Esophagus muscularis mucosa (tissue), 4 donors: ENCODE measurements around the gene ADCY5. TPM values are rescaled to one million over a fixed set of nuclear protein-coding genes. Genes with fewer than 3 reads are reported as not detected.

Source experiments
- DNase-seq: peaks from one replicate; pipeline ENCODE4 v3.0.0-alpha.2; 2017; ENCODE audit errors: extremely low spot score
- H3K27ac ChIP-seq, 4 donors: fragments of 200-600 bp; sonication (generic); replicated peaks in 1 of 4; 1 replicate in 3 of 4; 2 replicates in 1 of 4; pipeline ENCODE4 v1.5.1; 2016 to 2019; ENCODE audit warnings: mild to moderate bottlenecking in 1 of 4
- H3K27me3 ChIP-seq, 4 donors: fragments of 200-600 bp; sonication (generic); one replicate each; pipeline versions ENCODE4 v1.5.1 to v1.6.0; 2016 to 2019
- H3K36me3 ChIP-seq, 4 donors: fragments of 200-600 bp; sonication (generic); one replicate each; pipeline ENCODE4 v1.5.1; 2016 to 2019
- H3K4me1 ChIP-seq, 4 donors: fragments of 200-600 bp; sonication (generic); one replicate each; pipeline ENCODE4 v1.5.1; 2016 to 2019
- H3K4me3 ChIP-seq, 4 donors: fragments of 200-600 bp; sonication (generic); 1 replicate in 2 of 4; 2 replicates in 2 of 4; pipeline ENCODE4 v1.5.1; 2016 to 2019; ENCODE audit warnings: mild to moderate bottlenecking in 4 of 4, moderate library complexity in 1 of 4
- H3K9me3 ChIP-seq, 4 donors: fragments of 200-600 bp; sonication (generic); 1 replicate in 3 of 4; 2 replicates in 1 of 4; pipeline ENCODE4 v1.5.1; 2016 to 2019
- EP300 ChIP-seq: sonication (generic); formaldehyde crosslinking; IDR thresholded peaks from one replicate; pipeline ENCODE4 v1.6.1; 2017; ENCODE audit warnings: antibody characterized with exemption
- POLR2A ChIP-seq: fragments of 450-650 bp; IDR thresholded peaks from one replicate; pipeline ENCODE4 v1.6.1; 2017; ENCODE audit warnings: antibody characterized with exemption, moderate library complexity, mild to moderate bottlenecking, low read depth
- POLR2AphosphoS5 ChIP-seq, 2 donors: sonication (generic); formaldehyde crosslinking; IDR thresholded peaks; one replicate each; pipeline ENCODE4 v1.6.1; 2017; ENCODE audit warnings: antibody characterized with exemption in 2 of 2
- WGBS: methylation state at CpG from one replicate; pipeline ENCODE4 v1.1.5; 2018; 5-methylcytosine and 5-hydroxymethylcytosine counted together
- intact Hi-C: fragments of 100-400 bp; cut with DNase I; formaldehyde crosslinking; loops from one replicate; pipeline ENCODE4 v1.15.1; 2023
- total RNA-seq, 4 donors: library from RNA; depleted of rRNA; stranded (reverse); fragments of >200 nt; gene quantifications; one replicate each; pipeline versions ENCODE4 v1.1.0 to v1.2.1, GENCODE V29; 2016
- TF ChIP-seq, protein P1 (sequence below), 3 experiments: fragments of 200-600 bp in 2 of 3; fragments of 450-650 bp in 1 of 3; sonication (generic) in 2 of 3; IDR thresholded peaks; one replicate each; pipeline ENCODE4 v1.5.1; 2017 to 2019; ENCODE audit warnings: antibody characterized with exemption in 3 of 3, mild to moderate bottlenecking in 2 of 3, moderate library complexity in 1 of 3

The ADCY5 gene
- total RNA-seq, 4 donors from 2014 or later, result 133 to 228 (median 189) TPM

DNA sequence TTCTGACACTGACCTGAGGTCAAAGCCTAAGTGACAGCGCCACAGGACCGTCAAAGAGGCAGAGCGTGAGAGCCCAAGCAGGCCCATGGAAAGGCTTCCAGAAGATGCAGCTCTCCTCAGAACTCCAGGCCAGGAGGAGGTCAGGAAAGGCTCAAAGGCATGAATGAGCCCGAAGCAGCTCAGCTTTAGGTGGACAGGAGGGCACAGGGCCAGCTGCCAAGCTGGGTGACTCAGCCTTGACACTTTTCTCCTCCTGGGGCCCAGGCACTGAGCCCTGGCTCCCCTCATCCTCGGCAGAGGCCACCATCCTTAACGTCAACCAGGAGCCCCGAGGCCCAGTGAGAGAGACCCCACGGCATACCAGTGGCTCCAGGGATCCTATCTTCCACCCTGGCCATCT, 62.9 kb downstream of the ADCY5 start:
- intact Hi-C loops, result no loop called here
- 39% methylated on average over 5 of the region's 8 CpGs for WGBS
- Histone ChIP-seq H3K27ac (peak overlapping the region; percentile 91 to 97 (median 94)), H3K4me3 (no peak overlapping the region), H3K27me3 (no peaks in the 10 kb centered on the region), H3K36me3 (peaks cover 0 to 3% (median 0%) of the 10 kb centered on the region in 4 donors), H3K9me3 (no peaks in the 10 kb centered on the region), H3K4me1 (peaks cover 97 to 100% (median 99%) of the 10 kb centered on the region in 4 donors)
- TF ChIP-seq, protein P1, sequence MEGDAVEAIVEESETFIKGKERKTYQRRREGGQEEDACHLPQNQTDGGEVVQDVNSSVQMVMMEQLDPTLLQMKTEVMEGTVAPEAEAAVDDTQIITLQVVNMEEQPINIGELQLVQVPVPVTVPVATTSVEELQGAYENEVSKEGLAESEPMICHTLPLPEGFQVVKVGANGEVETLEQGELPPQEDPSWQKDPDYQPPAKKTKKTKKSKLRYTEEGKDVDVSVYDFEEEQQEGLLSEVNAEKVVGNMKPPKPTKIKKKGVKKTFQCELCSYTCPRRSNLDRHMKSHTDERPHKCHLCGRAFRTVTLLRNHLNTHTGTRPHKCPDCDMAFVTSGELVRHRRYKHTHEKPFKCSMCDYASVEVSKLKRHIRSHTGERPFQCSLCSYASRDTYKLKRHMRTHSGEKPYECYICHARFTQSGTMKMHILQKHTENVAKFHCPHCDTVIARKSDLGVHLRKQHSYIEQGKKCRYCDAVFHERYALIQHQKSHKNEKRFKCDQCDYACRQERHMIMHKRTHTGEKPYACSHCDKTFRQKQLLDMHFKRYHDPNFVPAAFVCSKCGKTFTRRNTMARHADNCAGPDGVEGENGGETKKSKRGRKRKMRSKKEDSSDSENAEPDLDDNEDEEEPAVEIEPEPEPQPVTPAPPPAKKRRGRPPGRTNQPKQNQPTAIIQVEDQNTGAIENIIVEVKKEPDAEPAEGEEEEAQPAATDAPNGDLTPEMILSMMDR (IDR thresholded peaks at IDR 0.05), result no peak
- TF ChIP-seq POLR2AphosphoS5 (IDR thresholded peaks at IDR 0.05) (peak; percentile 45 to 66), POLR2A (no peak)
- DNase-seq, result no peak

DNA sequence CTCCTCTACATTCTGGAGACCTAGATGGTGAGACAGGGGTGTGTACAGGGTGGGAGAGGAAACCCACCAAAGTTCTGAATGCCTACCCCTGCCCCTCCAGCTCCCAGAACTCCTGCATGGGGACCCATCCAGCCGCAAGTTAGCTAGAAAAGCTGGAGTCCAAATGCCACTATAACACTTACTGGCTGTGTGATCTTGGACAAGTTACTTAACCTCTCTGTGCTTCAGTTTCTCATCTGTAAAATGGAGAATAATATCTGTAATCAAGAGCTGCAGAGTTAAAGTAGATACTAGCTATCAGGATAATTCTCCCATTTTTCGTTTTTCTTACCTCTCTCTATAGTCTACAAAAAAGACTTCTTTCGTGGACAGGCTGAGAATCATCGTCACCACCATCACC, 63.4 kb downstream of the ADCY5 start:
- Histone ChIP-seq H3K4me3 (peak overlapping the region in 1 of 4 donors; percentile 32), H3K36me3 (peaks cover 0 to 3% (median 0%) of the 10 kb centered on the region in 4 donors), H3K27ac (peak overlapping the region; percentile 91 to 97 (median 94)), H3K4me1 (peaks cover 97 to 100% (median 99%) of the 10 kb centered on the region in 4 donors), H3K9me3 (no peaks in the 10 kb centered on the region), H3K27me3 (no peaks in the 10 kb centered on the region)
- no peak for DNase-seq
- intact Hi-C loops, result no loop called here
- 86% methylated on average over 4 of the region's 4 CpGs for WGBS
- TF ChIP-seq, protein P1 (IDR thresholded peaks at IDR 0.05), result no peak
- no peak for TF ChIP-seq EP300
- TF ChIP-seq POLR2AphosphoS5 (IDR thresholded peaks at IDR 0.05), result no peak
- TF ChIP-seq POLR2A, result no peak

DNA sequence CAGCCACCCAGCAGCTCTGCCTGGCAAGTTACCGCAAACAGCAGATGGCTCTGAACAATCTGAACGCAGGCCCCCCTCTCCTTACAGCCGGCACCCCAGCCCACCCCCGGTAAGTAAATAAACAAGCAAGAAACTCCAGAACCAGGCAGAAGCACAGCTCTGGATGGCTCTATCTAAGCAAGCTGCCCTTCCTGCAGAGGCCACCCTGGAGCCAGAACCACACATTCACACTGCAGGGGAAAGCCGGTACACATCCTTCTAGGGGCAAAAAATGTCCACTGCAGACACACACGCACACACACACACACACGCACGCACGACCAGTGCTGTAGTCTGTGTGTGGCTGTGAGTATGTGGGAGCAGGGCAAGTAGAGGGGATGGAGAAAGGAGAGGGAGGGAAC, 63.9 kb downstream of the ADCY5 start:
- H3K4me1 ChIP-seq, result peaks cover 97 to 100% (median 99%) of the 10 kb centered on the region in 4 donors

DNA sequence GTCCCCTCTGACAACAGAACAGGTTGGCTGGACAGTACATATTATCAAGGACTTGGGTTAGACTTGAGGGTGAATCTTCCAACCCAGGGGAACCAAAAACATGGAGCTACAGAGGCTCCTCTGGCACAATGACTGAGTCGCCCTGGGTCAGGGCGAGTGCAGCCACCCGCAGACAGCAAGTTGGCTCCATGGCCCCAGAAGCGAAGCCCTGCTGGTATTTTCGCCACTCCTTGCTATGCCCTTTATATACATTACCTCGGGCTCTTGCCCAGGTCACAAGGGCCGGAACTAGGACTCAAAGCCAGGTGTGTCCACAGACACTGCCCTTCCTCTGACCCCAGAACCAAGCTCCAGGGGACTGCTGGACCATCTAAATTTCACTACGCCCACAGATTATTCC, 64.6 kb downstream of the ADCY5 start:
- peaks cover 97 to 100% (median 99%) of the 10 kb centered on the region in 4 donors for H3K4me1 ChIP-seq
- intact Hi-C loops, result no loop called here
- H3K4me3 ChIP-seq, result peak overlapping the region in 2 of 4 donors; percentile 18 to 32
- H3K27ac ChIP-seq, result peak overlapping the region; percentile 91 to 97 (median 94)
- no peaks in the 10 kb centered on the region for H3K36me3 ChIP-seq
- H3K27me3 ChIP-seq, result no peaks in the 10 kb centered on the region
- no peak for TF ChIP-seq POLR2A
- TF ChIP-seq POLR2AphosphoS5 (IDR thresholded peaks at IDR 0.05), result no peak
- TF ChIP-seq, protein P1 (IDR thresholded peaks at IDR 0.05), result no peak
- TF ChIP-seq EP300, result no peak
- no peak for DNase-seq
- 91% methylated on average over 8 of the region's 8 CpGs for WGBS
- H3K9me3 ChIP-seq, result no peaks in the 10 kb centered on the region

More for the DNA sequence above, 63.9 kb downstream of the ADCY5 start:
- H3K36me3 ChIP-seq, result peaks cover 0 to 2% (median 0%) of the 10 kb centered on the region in 4 donors
- no peak for DNase-seq
- H3K9me3 ChIP-seq, result no peaks in the 10 kb centered on the region
- H3K27me3 ChIP-seq, result no peaks in the 10 kb centered on the region
- intact Hi-C loops, result no loop called here
- peak overlapping the region in 3 of 4 donors; percentile 12 to 32 (median 18) for H3K4me3 ChIP-seq
- TF ChIP-seq POLR2A (no peak), POLR2AphosphoS5 (IDR thresholded peaks at IDR 0.05) (peak; percentile 90 to 94), EP300 (peak; percentile 90)
- TF ChIP-seq, protein P1 (IDR thresholded peaks at IDR 0.05), result peak in 2 of 3 experiments; percentile 6 to 24
- peak overlapping the region; percentile 91 to 97 (median 94) for H3K27ac ChIP-seq
- 32% methylated on average over 9 of the region's 9 CpGs for WGBS
